GM18520 (cell line): Measurements from ENCODE around the gene RAB3B.
"Not testable (repeated sequence)": the region's sequence is repeated elsewhere in the genome, so short reads cannot be mapped to it uniquely, and the experiment has no call there.

Source experiments
- ATAC-seq: cut with Tn5 transposase; IDR thresholded peaks from one replicate; pipeline ENCODE4 v1.9.1; 2021; ENCODE audit not compliant: unreplicated experiment

Gene RAB3B

GRCh38 chr1:51989582-51990477, 670 bp downstream of the RAB3B start:
- no peak for ATAC-seq

DNA sequence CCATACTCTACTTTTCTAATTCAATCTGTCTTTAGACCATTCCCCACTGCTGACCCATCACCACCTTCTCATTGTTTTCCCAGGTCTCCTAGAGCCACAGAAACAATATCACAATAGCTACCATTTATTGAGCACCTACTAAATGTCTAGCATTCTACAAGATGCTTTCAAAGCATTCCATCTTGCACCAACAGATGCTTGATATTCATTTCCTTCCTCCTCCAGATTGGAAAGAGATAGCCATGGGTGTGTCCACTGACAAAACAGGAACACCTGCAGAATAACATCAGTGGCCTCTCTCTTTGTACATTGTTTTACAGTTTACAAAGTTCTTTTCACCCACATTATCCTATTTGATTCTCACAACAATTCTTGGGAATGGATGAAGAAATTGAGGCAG, 2.2 kb downstream of the RAB3B start:
- no peak for ATAC-seq

DNA sequence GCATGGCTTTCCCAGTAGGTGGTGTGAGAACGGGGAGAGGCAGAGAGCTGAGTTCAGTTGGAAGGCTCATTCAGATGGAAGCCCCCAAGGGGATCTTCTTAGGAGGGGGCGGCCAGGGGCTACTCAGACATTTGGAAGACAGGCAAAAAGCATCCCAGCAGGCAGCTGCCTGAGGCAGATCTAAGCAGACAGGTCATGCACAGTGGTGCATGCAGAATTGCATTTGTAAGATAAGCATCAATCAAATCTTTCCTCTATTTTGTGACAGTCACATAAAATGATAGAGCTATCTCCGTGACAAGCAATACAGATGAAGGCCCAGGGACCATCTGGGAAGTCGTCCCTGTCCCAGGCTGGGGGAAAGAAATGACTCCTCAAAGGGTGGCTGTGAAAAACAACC, 3.8 kb downstream of the RAB3B start:
- no peak for ATAC-seq

- no peak for ATAC-seq
These were observed 8.3 kb downstream of the RAB3B start for GRCh38 chr1:51982161-51982560.

DNA sequence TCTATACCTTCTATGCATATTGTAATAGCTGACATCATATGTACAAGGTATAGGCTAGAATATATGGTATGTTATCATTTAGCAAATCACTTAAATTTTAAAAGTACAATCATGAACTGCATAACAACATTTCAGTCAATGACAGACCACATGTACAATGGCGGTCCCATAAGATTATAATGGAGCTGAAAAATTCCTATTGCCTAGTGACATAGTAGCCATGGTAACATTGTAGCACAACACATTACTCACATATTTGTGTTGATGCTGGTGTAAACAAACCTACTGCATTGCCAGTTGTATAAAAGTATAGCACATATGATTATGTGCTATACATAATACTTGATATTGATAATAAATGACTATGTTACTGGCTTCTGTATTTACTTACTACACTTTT, 8.9 kb downstream of the RAB3B start:
- no peak for ATAC-seq

- no peak for ATAC-seq
These were observed 12.4 kb downstream of the RAB3B start for GRCh38 chr1:51978099-51978498.

DNA sequence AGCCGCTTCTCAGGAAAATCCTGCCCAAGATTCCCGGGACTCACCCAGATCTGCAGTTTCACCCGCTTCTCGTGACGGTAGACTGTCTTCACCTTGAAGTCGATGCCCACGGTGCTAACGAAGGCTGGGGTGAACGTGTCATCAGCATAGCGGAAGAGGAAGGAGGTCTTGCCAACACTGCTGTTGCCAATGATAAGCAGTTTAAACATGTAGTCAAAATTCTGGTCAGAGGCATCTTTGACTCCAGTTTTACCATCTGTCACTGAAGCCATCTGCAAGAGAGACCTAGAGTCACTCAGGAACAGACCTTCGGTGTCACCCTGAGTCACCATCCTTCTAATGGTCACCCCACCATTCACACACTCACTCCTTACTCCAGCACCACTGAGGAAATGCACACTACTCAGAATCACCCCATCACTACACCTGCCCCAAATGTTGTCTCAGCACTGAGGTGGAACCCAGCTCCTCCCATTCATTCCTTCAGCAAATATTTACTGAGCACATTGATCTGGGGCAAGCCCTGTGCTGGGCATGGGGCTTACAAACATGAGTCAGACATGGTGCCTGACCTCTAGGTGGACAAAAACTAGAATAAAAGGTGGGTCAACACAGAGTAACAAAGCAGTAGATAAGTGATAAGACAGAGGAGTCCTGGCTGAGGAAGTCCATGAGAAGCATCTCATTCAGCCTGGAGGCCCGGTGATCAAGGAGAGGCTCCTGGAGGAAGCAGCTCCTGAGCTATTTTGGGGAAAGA, 13.5 kb downstream of the RAB3B start:
- no peak for ATAC-seq

DNA sequence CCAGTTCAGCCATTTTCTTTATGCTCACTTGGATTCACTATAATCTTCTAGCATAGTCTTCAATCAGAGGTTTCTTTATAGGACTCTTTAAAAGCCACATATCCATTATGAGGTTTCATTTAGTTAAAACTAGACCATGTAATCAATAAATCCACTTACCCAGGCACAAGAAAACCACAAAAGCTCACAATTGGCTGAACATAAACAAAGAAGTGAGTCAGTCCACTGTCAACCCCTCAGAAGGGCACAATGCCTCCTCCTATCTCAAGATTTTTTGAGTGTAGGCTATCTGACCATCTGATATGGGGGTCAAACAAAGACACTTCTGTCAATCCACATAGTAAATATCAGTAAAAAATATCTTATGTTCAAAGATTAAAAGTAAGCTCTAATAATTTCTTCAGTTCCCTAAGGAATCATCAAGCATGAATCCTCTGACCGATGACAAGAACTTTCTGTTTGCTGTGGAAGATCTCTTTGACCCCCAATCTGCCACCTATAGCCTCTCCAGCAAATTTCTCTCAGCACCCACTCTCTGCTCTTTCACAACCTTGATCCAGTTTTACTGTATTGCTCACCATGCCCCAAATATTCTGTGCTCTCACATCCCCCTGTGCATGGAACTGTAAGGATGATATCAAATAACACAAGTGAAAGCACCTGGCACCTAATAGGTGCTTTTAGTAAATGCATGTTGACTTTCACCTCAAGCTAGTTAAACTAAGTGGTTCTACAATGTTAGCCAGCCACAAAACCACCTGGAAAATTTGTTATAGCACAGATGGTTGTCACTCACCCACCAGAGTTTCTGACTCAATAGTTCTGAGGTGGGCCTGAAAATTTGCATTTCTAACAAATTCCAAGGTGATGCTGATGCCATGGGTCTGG, 16.7 kb downstream of the RAB3B start:
- no peak for ATAC-seq

DNA sequence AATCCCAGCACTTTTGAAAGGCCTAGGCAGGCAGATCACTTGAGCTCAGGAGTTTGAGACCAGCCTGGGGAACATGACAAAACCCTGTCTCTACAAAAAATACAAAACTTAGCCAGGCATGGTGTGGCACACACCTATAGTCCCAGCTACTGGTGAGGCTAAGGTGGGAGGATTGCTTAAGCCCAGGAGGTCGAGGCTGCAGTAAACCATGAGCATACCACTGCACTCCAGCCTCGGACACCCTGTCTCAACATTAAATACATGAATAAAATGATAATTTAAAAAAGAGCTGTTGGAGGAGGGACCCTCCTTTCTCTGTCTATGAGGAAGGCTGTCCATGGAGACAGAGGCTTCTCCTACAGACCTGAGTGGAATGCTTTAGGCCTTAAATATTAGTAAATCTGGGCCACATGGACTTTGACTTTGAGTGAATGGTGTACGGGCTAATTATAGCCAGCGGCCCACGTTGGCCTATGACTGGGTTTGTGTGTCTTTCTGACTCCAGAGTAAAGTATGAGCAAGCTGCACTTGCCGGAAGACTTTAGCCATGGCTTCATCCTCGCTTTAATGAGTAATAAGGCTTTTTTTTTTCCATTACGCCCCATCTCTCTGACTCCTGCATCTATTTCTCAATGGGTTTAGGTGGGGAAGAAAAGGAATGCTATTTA, 21.3 kb downstream of the RAB3B start:
- ATAC-seq: no peak

DNA sequence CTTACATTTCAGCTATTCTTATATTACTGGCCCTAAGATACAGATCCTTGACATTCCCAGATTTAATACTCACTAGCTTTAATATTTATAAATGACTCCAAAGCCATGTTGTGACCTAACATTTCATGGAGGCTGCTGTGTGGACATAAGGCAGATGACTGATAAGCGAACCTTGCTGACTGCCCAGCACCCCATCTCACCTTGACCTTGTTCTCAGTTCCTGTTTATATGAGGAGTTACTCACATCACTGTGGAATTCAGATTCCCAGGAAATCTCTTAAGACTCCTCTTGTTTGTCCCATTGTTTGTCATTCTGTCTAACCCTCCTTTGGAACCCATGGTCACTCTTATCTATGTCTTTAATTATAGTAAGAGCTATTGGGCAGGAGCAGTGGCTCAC, 21.9 kb downstream of the RAB3B start:
- no peak for ATAC-seq

GRCh38 chr1:51967213-51967791, 23.2 kb downstream of the RAB3B start:
- ATAC-seq: not testable (repeated sequence)

DNA sequence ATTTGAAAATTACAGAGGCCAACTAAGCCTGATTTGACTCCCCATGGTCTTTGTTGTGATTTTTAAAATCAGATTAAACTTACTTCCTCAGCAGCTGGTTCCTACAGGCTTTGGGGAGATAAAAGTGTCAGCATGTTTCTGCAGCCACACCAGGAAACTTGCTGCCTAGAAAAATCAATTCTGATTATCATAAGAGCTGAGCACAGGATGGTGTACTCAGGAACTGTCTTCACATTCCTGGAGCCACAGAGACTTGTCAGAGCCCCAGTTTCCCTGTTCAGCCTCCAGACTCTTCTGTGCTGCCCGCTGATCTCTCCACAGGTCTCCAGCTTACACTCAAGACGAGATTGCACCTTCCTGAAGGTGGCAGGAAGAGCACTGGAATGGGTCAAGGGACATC, 23.9 kb downstream of the RAB3B start:
- no peak for ATAC-seq

DNA sequence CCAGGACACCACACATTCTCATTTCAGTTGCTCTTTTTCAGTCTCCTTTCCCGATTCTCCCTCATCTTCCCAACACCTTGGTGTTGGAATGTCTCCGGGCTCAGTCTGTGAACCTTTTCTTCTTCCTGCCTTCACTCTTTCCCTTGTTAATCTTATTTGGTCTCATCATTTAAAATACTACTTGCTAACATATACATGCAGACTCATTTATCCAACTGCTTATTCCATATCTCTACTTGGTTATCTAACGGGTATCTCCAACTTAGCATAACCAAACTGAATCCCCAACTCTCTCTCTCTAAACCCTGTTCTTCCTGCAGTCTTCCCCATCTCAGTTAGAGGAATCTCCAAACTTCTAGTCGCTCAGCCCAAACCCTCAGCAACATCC, 26.2 kb downstream of the RAB3B start:
- no peak for ATAC-seq

DNA sequence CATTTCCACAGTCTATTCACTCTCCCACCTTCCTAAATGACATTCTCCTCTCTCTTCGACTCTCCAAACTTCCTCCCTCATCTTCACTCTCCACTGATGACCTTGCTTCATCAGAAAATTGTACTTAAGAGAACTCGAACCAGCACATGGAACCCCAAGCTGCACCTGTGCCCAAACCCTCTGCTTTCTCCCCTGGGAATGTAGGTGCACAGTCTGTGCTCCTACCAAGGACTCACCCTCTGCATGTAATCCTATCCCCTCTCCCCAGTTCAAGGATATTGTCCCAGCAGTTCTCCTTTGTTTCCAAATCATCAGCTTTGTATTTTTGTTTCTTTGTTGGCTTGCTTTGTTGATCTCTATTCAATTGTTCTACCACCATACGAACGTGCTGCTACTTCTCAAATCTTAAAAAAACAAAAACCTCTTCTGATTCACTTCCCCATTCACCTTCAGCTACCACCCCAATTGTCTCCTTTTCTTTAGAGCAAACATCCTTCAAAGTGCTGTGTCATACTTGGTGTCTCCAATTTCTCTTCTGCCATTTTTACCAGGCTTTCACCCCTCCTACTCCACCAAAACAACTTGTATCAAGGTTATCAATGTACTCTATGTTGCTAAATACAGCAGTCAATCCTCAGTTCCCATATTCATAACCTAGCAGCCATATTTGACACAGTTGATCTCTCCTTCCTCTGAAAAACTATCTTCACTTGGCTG, 26.8 kb downstream of the RAB3B start:
- no peak for ATAC-seq

DNA sequence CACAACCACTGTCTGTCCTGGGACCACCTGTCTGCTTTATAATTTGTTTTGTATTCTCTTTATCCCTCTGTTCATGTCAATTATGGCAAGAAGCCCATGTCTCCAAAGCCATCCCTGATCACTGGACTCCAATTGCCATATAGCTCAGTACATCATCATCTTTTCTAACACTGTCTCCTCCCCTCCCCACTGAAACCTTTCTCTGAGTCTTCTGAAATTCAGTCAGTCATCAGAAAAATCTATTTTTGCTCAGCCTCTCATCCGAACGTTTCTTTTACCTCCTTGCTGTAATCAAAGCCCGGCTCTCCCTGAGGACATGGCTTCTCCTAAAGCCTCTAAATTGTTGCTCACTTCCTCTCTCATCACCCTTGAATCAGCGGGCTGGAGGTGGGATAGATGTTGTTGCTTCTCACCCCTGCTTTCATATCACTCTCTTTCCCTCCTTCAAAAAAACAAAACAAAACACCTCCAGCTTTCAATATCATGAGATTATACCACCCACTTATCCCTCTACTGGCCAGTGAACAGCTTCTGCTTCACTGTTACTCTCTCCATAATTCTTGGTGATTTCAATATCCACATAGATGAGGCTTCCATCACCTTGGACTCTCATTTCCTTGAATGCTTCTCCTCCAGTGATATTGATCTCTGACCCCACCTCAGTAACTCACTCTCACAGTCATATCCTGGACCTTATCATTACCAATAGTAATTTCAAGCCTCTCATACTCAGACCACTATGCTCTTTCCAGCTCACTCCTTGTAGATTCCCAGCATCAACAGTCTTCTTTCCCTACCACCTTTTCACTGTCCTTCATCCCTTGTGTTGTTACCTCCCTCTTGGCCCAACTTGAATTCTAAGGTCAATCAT, 27.8 kb downstream of the RAB3B start:
- ATAC-seq: no peak

- ATAC-seq: no peak
These were observed 28.5 kb downstream of the RAB3B start for GRCh38 chr1:51961954-51962353.

DNA sequence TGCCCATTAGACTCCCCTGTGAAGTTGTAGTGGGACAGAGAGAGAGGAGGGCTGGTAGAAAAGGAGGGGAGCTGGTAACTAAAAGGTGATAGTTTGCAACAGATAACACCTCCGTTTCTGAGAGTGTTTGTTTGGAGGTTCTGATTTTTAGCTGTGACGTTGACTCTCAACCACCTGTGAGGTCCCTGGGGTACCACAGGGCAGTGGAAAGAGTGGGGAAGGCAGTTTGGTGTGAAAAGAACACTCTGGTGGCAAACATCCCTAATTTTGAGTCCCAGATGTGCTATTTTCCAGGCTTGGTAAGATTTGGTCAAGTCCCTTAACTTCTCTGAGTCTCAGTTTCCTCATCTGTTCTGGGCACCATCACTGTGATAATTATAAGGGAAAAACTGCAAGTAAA, 29.3 kb downstream of the RAB3B start:
- no peak for ATAC-seq

DNA sequence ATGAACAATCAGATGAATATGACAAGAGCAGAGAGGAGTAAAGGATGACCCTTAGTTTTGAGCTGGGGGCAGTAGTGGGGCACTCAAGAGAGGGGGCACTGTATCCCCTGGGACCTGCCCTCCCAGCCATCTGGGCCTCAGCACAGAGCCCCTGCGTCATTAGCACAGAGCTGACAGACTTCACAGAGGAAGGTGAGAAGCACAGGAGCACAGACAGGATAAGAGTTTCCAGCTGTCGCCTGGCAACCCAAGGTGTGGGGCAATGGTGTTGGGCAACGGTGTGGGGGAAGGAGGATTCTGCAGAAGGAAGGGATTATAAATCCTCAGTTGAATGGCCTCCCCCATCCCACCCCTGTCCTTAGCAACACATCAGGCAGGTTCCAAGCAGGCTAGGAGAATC, 30.2 kb downstream of the RAB3B start:
- ATAC-seq: no peak

DNA sequence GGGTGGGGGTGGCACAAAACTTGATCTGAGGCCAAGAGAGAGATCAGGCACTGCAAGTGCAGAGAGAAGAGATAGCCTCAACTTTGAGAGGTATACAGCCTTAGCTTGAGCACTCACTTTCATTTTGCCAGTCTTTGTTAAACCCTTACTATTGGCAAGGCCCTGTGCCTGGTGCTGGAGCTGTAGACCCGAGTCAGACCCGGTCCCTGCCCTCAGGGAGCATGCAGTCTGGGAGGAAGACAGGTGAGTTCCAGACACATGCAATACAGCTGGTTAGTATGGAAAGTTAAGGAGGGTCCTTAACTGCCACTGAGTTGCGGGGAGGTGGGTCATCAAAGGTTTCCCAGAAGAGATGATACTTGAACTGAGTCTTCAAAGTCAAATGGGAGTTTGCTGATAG, 31.7 kb downstream of the RAB3B start:
- no peak for ATAC-seq
